HG03460 (cell line): Measurements from ENCODE around the gene STMN3.
"Not testable (repeated sequence)": the region's sequence is repeated elsewhere in the genome, so short reads cannot be mapped to it uniquely, and the experiment has no call there.

Experiments
- ATAC-seq: cut with Tn5 transposase; IDR thresholded peaks from one replicate; pipeline ENCODE4 v1.9.1; 2021; ENCODE audit not compliant: unreplicated experiment

The STMN3 gene

GRCh38 chr20:63639093-63639975 is 13.9 kb downstream of the STMN3 start:
- no peak for ATAC-seq

DNA sequence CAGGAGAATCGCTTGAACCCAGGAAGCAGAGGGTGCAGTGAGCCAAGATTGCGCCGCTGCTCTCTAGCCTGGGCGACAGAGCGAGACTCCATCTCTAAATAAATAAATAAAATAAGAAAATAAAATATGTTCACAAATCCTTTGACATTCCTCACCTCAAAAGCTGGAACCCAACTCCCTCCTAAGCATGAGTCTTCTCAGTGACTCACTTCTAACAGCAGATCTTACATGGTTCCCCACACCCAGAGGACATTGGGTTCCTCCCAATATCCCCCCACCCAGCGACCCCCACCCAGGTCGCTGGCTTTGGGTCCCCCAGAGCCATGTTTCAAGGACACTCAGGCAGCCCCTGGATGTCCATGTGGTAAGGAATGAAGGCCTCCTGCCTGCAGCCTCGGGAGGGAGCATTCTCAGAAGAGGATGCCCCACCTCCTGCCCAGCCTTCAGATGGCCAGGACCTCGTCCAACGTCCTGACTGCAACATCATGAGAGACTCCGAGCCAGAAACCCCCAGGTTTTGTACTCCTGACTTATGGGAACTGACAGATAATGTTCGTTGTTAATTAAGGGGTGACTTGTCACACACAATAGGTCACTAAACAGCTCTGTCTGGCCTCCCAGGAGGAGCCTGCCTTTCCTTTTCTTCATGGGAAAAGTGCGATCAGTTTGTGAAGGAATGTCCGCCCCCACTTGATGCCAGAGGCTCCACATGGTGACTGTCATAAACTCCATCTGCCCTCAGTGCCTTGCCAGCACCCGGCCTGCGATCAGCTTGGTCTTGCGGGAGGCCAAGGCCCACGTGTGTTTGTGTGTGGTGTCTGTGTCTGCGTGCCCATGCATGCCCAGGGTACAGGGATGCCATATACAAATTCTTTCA is 16.2 kb downstream of the STMN3 start:
- ATAC-seq: no peak

DNA sequence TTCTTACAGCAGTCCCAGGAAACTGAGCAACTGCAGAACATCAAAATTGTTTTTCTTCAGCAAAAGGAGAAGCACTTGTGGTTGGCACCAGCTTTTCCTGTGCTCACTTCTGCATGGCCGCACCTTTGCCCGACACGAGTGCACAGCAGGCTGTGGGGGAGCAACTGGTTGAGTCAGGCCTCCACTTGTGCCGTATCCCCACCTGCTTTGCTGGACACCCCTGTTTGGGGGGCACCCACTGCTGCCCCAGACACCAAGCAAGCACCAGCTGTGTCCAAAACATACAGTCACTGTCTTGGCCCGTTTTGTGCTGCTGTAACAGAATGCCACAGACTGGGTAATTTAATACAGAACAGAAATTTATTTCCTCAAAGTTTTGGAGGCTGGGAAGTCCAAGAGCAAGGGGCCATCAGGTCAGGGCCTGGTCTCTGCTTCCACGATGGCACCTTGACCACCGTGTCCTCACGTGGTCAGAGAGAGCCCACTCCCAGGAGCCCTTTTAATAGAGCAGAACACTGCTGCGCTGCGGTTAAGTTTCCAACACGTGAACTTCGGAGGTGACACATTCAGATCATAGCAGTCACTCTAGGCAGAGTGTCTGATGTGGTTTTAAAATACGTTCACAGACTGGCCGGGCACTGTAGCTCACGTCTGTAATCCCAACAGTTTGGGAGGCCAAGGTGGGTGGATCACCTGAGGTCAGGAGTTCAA is 17.6 kb downstream of the STMN3 start:
- ATAC-seq: no peak

DNA sequence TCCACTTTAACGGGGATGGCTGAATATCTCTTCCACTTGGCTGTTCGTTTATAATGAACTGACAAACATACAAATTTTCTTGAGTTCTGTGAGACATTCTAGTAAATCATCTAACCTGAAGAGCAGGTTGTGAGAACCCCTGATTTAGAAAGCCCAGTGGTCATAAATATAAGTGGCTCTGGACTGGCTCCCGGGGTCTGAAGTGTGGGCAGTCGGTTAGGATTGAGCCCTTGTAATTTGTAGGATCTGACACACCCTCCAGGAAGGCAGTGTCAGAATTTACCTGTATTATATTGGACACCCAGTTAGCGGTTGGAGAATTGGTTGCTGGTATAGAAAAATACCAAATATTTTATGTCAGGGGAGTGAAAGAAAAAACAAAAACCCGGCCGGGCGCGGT is 19.5 kb downstream of the STMN3 start:
- no peak for ATAC-seq

DNA sequence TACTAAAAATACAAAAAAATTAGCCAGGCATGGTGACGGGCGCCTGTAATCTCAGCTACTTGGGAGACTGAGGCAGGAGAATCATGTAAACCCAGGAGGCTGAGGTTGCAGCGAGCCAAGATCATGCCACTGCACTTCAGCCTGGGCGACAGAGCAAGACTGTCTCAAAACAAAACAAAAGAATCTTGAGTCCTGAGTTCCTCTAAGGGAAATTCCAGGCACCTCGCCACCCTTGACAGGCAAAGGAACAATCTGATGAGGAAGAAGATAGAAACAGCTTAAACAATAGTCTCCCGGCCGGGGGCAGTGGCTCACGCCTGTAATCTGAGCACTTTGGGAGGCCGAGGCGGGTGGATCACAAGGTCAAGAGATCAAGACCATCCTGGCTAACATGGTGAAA is 21.8 kb downstream of the STMN3 start:
- not testable (repeated sequence) for ATAC-seq

GRCh38 chr20:63630956-63631355 is 22.3 kb downstream of the STMN3 start:
- not testable (repeated sequence) for ATAC-seq

DNA sequence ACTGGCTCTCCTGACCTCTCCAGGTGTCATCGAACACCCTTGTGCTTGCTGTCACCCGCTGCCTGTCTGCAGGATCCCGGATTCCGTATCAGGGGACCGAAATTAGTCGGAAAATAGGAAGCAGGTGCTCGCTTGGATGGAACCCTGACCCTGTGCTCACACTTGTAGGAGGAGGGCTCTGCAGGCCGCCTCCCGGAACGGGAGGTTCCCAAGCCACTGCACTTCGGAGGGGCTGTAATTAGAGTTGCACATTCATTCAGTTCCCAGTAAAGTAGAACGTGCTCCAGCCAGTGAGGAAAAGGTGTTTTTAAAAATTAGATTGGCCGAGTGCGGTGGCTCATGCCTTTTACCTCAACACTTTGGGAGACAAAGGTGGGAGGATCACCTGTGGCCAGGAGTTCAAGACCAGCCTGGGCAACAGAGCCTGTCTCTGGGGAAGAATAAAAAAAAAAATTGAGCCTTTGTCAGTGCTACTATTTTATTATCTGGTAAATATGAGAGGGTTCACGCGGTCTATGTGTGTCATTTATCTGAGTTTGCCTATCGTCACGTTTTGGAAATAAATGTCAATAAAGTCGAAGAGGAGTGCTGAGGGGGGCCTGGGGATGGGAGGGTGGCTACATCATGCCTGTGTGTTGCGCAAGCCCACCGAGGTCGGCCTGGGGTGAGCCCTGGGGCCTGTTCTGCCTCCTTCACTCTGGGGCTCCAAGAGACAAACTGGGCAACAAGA is 24.8 kb downstream of the STMN3 start:
- no peak for ATAC-seq

DNA sequence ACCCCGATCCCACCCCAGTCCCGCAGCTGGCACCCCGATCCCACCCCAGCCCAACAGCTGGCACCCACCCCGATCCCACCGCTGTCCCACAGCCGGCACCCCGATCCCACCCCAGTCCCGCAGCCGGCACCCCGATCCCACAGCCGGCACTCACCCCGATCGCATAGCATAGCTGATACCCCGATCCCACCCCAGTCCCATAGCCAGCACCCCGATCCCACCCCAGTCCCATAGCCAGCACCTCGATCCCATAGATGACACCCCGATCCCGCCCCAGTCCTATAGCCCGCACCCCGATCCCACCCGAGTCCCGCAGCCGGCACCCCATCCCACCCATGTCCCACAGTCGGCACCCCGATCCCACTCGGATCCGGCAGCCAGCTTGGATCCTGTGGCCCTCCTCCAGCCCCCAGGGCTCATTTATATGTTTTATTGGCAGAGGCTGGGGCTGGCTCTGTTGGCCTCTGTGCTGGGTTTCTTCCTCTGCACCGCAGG is 25.4 kb downstream of the STMN3 start:
- ATAC-seq: no peak

GRCh38 chr20:63627129-63627750 is 26.0 kb downstream of the STMN3 start:
- ATAC-seq: peak; percentile 67

GRCh38 chr20:63626424-63627128 is 26.6 kb downstream of the STMN3 start, which contains the start of gene GMEB2:
GMEB2 (minus strand) TSS chr20:63627101; CDS start chr20:63619397, 7,704 bp downstream.
- peak; percentile 41 for ATAC-seq

DNA sequence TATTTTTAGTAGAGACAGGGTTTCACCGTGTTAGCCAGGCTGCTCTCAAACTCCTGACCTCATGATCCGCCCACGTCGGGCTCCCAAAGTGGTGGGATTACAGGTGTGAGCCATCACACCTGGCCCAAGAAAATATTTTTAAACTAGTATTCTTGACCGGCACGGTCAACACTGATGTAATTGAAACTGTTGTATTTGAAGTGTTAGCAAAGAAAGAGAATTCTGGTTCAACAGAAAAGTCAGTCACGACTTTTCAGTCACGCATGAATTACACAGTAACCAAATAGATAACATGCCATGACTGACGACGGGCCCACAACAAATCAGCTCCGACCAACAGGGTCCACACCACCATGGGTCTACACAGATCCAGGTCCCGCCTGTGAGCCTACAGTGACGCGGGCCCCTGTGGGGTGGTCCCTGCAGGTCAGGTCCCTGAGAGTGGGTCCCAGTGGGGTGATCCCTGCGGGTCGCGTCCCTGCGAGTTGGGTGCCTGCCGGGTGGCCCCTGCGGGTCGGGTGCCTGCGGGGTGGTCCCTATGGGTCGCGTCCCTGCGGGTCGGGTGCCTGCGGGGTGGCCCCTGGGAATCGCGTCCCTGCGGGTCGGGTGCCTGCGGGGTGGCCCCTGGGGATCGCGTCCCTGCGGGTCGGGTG is 27.3 kb downstream of the STMN3 start:
- no peak for ATAC-seq

GRCh38 chr20:63624486-63624885 is 28.7 kb downstream of the STMN3 start:
- ATAC-seq: no peak

DNA sequence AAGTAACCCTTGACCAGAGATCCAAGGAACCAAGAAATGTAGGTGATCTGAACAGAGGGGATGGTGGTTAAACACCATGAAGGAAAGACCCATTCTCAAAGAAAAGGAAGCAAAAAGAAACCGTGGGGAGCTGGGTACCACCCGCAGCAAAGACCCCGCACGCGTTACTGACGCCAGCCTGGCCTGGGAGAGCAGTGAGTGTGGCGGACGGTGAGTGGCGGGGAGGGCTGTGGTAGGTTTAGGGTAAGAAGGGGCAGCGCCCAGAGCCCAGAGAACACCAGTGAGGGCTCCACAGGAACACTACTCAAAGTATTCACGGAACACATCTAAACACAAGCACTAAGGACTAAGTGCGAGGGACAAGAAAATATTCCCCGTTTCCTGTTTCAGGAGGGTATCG is 30.5 kb downstream of the STMN3 start:
- ATAC-seq: no peak

DNA sequence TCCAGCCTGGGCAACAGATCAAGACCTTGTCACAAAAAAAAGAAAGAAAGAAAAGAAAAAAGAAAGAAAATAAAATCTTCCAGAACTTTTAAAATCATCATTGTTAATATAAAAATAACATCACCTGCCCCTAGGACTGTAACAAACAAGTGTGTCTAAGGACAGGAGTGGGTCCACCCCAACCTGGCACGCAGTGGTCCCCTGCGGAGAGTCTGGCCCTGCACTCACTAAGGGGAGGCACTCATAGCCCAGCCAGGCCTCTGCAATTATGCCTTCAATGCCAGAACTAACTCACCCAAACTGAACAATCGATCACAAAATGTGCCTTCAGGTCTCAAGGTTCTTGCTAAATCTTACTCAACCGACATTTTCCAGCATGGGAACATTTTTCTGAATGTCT is 31.1 kb downstream of the STMN3 start:
- no peak for ATAC-seq

DNA sequence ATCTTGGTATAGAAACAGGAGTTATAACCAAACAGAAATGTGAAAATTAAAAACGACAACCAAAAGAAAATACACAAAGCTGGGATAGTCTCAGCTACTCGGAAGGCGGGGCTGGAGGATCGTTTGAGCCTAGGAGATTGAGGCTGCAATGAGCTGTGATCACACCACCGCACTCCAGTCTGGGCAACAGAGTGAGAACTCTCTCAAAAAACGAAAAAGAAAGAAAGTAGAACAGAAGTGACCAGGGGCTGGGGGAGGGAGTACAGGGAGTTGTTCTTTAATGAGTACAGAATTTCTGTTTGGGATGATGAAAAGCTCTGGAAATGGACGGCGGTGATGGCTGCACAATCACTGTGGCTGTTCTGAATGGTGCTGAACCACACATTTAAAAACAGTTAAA is 32.2 kb downstream of the STMN3 start:
- ATAC-seq: no peak

DNA sequence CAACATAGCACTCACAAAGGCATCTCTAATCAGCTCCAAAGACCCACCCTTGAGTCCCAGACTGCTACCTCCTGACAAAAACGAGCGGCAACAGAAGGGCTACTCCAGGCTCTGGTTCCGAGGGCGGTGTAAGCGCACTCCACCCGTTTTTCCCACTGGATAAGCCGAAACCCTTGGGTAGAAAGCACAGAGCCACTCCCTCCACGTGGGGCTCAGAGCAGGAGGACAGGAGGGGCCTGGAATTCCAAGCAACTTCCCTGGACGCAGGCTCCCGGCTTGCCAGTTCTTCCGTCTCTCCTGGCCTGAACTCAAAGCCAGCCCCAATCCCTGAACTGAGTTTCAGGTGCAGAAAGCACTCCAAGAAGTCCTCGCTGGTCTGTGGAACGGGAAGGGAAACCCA is 33.7 kb downstream of the STMN3 start:
- no peak for ATAC-seq

DNA sequence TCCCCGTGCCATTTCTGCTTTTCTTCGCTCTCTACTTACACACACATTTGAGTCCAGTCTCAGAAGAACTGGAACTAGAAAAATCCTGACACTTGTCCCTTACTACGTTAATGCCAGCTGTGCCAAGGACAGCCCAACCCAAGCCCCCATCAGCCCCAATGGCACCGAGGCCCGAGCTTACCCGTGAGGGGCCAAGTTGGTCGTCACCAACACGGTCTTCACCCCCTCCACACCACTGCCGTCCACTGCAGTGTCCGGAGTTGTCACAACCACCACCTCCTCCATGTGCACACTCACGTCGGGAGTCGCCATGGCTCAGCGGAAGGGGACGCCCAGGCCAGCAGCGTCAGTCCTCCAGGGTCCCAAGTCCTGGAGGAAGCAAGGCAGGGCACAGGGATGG is 34.1 kb downstream of the STMN3 start:
- ATAC-seq: no peak

DNA sequence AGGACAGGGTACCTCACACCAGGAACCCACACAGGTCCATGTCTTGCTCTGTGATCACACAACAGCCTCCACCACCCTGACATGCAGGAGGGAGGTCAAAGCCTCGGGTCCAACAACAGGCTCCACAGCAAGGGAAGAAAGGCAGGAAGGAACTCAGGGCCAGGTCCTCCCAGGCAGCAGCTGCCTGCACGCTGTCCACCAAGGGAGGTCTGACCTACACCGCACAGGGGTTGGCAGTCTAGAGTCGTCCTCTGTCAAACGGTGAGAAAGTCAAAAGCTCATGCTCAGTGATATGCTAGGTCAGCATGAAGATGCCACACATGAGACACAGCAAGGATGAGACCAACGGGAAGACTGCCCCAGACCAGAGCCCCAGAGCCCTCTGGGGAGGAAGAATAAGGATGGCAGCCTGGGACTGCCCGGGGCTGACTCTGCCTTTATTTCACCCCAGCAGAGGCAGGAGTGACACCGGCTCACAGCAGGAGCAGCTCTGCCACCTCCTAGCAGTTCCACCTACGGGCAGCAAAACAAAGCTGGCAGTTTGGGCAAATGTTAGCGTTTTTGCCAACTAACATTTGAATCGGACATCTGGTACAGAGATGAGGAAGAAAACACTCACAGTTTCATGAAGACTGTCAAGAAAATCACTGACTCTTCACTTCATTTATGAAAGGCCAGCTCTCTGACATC is 34.8 kb downstream of the STMN3 start:
- ATAC-seq: no peak
